HFFc6 (cell line): ENCODE data around the gene SDR39U1. TPM values are rescaled to one million over a fixed set of nuclear protein-coding genes. Genes with fewer than 3 reads are reported as not detected.

Experiments
- DNase-seq: peaks from one replicate; pipeline ENCODE4 v3.0.0-alpha.2; 2018
- H3K27ac Mint-ChIP-seq: 2 replicates; pipeline ENCODE4 v1.8.0; 2020; ENCODE audit warnings: mild to moderate bottlenecking, mixed read lengths
- H3K27me3 Mint-ChIP-seq: 2 replicates; pipeline ENCODE4 v1.8.0; 2021; ENCODE audit warnings: mild to moderate bottlenecking, moderate library complexity, mixed read lengths; ENCODE audit not compliant: insufficient read depth
- H3K36me3 Mint-ChIP-seq: 2 replicates; pipeline ENCODE4 v1.8.0; 2021; ENCODE audit warnings: low read depth, mixed read lengths
- H3K4me1 Mint-ChIP-seq: 2 replicates; pipeline ENCODE4 v1.8.0; 2020; ENCODE audit warnings: low read depth, mixed read lengths
- H3K4me3 Mint-ChIP-seq: 2 replicates; pipeline ENCODE4 v1.8.0; 2020; ENCODE audit warnings: mild to moderate bottlenecking, moderate library complexity, mixed read lengths
- H3K9me3 Mint-ChIP-seq: 2 replicates; pipeline ENCODE4 v1.8.0; 2020; ENCODE audit warnings: mild to moderate bottlenecking, mixed read lengths
- total RNA-seq, 6 experiments: library from RNA; stranded (reverse); fragmentation: NEBNext Ultra II Directional; extraction: Animal tissue kit (Norgen Biotek cat#: 25700); gene quantifications; 2 replicates in 1 of 6; 3 replicates in 5 of 6; pipeline ENCODE4 v1.2.3, GENCODE V29; 2021
- TF ChIP-seq, protein P1 (sequence below): fragments of 200-600 bp; sonication (generic); IDR thresholded peaks from 2 replicates; pipeline ENCODE4 v1.5.0; 2021; ENCODE audit warnings: antibody characterized with exemption, mild to moderate bottlenecking

The SDR39U1 gene
- total RNA-seq, 6 experiments from 2014 or later = 29.6 to 35.7 (median 31.6) TPM

GRCh38 chr14:24399447-24399822, 43.1 kb downstream of the SDR39U1 start:
- DNase-seq = no peak
- H3K4me1 Mint-ChIP-seq = peaks cover 39% of the 10 kb centered on the region
- TF ChIP-seq, protein P1, sequence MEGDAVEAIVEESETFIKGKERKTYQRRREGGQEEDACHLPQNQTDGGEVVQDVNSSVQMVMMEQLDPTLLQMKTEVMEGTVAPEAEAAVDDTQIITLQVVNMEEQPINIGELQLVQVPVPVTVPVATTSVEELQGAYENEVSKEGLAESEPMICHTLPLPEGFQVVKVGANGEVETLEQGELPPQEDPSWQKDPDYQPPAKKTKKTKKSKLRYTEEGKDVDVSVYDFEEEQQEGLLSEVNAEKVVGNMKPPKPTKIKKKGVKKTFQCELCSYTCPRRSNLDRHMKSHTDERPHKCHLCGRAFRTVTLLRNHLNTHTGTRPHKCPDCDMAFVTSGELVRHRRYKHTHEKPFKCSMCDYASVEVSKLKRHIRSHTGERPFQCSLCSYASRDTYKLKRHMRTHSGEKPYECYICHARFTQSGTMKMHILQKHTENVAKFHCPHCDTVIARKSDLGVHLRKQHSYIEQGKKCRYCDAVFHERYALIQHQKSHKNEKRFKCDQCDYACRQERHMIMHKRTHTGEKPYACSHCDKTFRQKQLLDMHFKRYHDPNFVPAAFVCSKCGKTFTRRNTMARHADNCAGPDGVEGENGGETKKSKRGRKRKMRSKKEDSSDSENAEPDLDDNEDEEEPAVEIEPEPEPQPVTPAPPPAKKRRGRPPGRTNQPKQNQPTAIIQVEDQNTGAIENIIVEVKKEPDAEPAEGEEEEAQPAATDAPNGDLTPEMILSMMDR = no peak
- peaks cover 9% of the 10 kb centered on the region for H3K27me3 Mint-ChIP-seq
- no peaks in the 10 kb centered on the region for H3K36me3 Mint-ChIP-seq
- no peak overlapping the region for H3K27ac Mint-ChIP-seq
- H3K9me3 Mint-ChIP-seq = no peaks in the 10 kb centered on the region
- H3K4me3 Mint-ChIP-seq = peak overlapping the region; percentile 79

DNA sequence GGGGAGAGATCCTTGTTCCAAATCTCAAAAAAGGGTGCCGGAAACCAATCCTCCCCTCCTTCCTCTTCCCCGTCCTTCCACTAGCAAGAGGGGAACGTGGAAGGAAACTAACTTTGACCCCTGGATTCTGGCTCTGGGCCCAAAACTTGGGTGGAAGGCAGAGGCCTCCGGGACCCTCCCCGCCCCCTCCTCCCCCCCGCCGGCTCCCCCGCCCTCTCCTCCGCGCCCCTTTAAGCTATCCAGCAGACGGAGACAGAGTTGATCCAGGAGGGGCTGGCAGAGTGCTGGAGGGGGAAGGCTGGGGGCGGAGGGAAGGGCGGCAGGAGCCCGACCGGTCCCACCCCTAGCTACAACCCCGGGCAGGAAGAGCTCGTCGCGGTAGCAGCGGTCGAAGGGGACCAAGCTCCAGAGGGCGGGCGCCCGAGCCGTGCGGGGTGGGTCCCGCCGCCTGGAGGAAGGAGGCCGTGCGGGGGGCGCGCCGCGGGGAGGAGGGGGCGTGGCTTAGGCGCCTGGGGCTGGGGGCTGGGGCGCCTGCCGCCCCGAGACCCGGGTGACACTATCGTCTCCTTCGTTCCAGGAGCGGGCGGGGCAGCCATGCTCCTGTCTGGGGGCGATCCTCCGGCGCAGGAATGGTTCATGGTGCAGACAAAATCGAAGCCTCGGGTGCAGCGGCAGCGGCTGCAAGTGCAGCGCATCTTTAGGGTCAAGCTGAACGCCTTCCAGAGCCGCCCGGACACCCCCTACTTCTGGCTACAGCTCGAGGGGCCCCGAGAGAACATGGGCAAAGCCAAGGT, 43.7 kb downstream of the SDR39U1 start, which contains the start of gene NYNRIN:
TSS of gene NYNRIN (plus strand) at position 351 of the 794 bp plus-strand sequence. CDS start at position 595, 244 bp downstream.
- H3K4me1 Mint-ChIP-seq = peaks cover 33% of the 10 kb centered on the region
- H3K27me3 Mint-ChIP-seq = peaks cover 9% of the 10 kb centered on the region
- no peak for DNase-seq
- TF ChIP-seq, protein P1 = no peak
- no peak within 1 kb of the TSS; the same call in 1 of the 2 replicates for H3K27ac Mint-ChIP-seq
- H3K9me3 Mint-ChIP-seq = no peaks in the 10 kb centered on the region
- H3K4me3 Mint-ChIP-seq = peak within 1 kb of the TSS; percentile 79
- no peaks in the 10 kb centered on the region for H3K36me3 Mint-ChIP-seq

DNA sequence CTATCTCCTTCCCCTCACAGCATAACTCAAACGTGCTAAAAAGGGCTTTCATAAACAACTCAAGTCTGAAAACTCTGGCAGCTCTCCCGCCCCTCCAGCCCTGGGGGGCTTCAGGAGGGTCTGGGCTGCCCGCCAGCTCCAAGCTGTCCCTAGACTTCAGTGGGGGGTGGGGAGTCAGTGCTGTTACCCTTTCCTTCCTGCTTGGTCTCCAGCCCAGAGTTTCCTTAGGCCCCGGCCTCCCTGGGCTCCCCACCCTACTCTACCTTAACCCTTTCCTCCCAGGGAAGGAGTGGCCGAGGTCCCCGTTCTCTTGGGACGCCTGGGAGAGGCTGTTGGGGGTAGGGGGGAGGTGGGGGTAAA, 44.3 kb downstream of the SDR39U1 start:
- no peak overlapping the region for H3K4me3 Mint-ChIP-seq
- H3K27me3 Mint-ChIP-seq = peaks cover 9% of the 10 kb centered on the region
- no peaks in the 10 kb centered on the region for H3K36me3 Mint-ChIP-seq
- peaks cover 27% of the 10 kb centered on the region for H3K4me1 Mint-ChIP-seq
- H3K9me3 Mint-ChIP-seq = no peaks in the 10 kb centered on the region
- no peak for DNase-seq
- no peak overlapping the region for H3K27ac Mint-ChIP-seq
- TF ChIP-seq, protein P1 = no peak

GRCh38 chr14:24397639-24398292, 44.8 kb downstream of the SDR39U1 start:
- no peak for DNase-seq
- H3K27ac Mint-ChIP-seq = no peak overlapping the region
- no peak overlapping the region; the same call in 1 of the 2 replicates for H3K4me3 Mint-ChIP-seq
- H3K4me1 Mint-ChIP-seq = peaks cover 22% of the 10 kb centered on the region
- TF ChIP-seq, protein P1 = no peak
- no peaks in the 10 kb centered on the region for H3K36me3 Mint-ChIP-seq
- peaks cover 9% of the 10 kb centered on the region for H3K27me3 Mint-ChIP-seq
- no peaks in the 10 kb centered on the region for H3K9me3 Mint-ChIP-seq

GRCh38 chr14:24395609-24396582, 46.7 kb downstream of the SDR39U1 start:
- no peaks in the 10 kb centered on the region for H3K36me3 Mint-ChIP-seq
- DNase-seq = no peak
- no peak overlapping the region for H3K4me3 Mint-ChIP-seq
- H3K27ac Mint-ChIP-seq = peak overlapping the region; percentile 45; the same call in 1 of the 2 replicates
- H3K9me3 Mint-ChIP-seq = no peaks in the 10 kb centered on the region
- H3K4me1 Mint-ChIP-seq = peaks cover 27% of the 10 kb centered on the region
- H3K27me3 Mint-ChIP-seq = peaks cover 7% of the 10 kb centered on the region
- TF ChIP-seq, protein P1 = no peak
